ENCODE measurements around the gene FAM24B.
"Not testable (repeated sequence)": the region's sequence is repeated elsewhere in the genome, so short reads cannot be mapped to it uniquely, and the experiment has no call there.

Gene FAM24B, protein sequence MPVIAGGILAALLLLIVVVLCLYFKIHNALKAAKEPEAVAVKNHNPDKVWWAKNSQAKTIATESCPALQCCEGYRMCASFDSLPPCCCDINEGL

DNA sequence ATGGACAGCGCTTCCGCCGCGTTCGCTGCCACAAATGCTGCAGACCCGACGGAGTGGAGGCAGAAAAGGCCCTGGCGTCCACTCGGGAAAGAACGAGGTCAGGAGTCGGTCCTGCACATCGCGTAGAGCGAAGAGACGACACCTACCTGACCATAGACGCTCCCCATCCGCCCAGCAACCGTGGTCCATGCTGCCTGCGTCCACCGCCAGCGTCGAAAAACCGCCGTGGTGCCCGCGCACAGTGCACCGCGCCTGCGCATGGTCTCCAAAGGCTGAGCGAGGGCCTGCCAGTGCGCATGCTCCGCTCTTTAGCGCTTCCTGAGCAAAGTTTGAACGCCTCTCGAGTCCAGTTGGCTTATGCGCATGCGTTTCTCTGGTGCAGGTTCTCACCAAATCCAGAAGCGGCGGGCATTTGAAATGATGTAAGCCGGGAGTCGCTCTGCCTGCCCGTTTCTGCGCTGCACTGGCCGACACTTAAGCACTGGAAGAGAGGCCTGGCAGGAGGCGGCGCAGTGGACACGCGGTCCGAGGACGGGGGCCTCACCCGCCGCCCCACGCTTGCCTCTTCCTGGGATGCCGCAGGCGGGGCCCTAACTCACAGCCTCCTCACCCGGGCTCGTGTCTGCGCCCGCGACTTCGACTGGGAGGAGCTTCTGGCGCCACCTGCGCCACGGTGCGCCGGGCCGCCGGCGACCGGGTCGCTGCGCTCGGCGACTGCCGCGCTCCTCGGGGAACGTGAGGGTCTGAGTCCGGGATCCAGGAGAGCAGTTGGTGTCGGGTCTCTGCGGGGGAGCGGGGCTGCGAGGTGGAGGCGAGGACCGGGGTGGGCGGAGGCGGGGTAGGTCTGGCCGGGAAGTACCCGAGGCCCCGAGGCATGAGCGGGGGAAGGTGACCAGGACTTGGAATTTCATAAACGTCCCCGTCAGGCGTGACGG, at the start of gene FAM24B:
FAM24B (minus strand) TSS at position 243 of the 935 bp plus-strand sequence. CDS start 29,066 bp downstream, outside the sequence.
- Histone ChIP-seq H2AFZ (ENCODE audit: low read depth, low read length) (no peak within 1 kb of the TSS), H3K4me3 (ENCODE audit: low read length) (no peak within 1 kb of the TSS), H3K4me1 (ENCODE audit: insufficient read depth, low read length) (peaks cover 17% of the 10 kb centered on the region), H3K27me3 (ENCODE audit: insufficient read depth, low read length) (peaks cover 6% of the 10 kb centered on the region), H3K36me3 (ENCODE audit: insufficient read depth, low read length) (no peaks in the 10 kb centered on the region), H3K9me3 (ENCODE audit: low read length) (no peaks in the 10 kb centered on the region)

DNA sequence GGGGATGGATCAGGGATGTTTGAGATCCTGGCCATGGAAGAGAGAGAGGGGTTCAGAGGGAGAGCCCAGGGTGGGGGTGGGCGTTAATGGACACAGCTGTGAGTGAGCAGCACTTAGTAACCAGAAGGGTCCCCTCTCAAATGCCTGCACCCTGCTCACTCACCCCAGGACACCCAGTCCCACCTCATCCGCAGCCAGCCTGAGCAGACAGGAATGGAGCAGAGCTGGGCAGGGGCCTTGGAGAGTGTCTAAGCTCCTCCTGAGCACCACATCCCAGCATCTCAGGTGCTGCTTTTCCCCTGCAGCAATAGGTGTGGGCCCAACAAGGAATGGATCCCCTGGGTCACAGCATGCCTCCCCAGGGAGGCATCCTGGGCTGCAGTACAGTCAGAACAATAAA, 36.3 kb upstream of the FAM24B start:
- no peaks in the 10 kb centered on the region for H3K36me3 ChIP-seq (ENCODE audit: insufficient read depth, low read length)
- no peak overlapping the region for H2AFZ ChIP-seq (ENCODE audit: low read depth, low read length)
- H3K4me1 ChIP-seq (ENCODE audit: insufficient read depth, low read length): no peaks in the 10 kb centered on the region
- H3K9me3 ChIP-seq (ENCODE audit: low read length): no peaks in the 10 kb centered on the region
- no peaks in the 10 kb centered on the region for H3K27me3 ChIP-seq (ENCODE audit: insufficient read depth, low read length)
- H3K4me3 ChIP-seq (ENCODE audit: low read length): no peak overlapping the region

DNA sequence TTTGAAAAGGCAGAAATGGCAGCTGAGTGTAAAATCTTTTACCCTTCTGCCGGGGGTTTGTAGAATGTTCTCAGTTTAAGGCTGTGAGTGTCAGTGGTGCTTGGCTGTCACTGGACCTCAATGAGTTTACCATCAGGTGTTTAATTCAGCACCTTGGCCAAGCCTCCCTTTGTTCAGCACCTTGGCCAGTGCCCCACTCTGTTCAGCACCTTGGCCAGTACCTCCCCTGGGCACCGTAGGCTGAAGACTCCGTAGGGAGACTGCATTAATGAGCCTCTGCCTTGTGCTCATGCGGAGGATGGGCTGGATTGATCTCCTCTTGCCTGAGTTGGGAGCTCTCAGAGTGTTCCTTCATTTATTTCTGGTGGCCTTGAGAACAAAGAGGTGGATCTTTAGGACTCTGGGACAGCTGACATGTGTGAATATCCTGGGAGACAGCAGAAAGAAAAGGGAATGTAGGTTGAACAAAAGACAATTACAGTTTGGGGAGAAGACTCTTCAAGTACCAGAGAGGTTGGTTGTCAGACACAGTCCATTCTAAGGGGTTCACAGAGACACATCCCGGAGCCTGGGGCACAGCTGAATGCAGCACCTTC, 32.6 kb upstream of the FAM24B start:
- Histone ChIP-seq H3K36me3 (ENCODE audit: insufficient read depth, low read length) (no peaks in the 10 kb centered on the region), H3K4me3 (ENCODE audit: low read length) (no peak overlapping the region), H3K4me1 (ENCODE audit: insufficient read depth, low read length) (no peaks in the 10 kb centered on the region), H2AFZ (ENCODE audit: low read depth, low read length) (no peak overlapping the region), H3K27me3 (ENCODE audit: insufficient read depth, low read length) (peaks cover 5% of the 10 kb centered on the region), H3K9me3 (ENCODE audit: low read length) (no peaks in the 10 kb centered on the region)

DNA sequence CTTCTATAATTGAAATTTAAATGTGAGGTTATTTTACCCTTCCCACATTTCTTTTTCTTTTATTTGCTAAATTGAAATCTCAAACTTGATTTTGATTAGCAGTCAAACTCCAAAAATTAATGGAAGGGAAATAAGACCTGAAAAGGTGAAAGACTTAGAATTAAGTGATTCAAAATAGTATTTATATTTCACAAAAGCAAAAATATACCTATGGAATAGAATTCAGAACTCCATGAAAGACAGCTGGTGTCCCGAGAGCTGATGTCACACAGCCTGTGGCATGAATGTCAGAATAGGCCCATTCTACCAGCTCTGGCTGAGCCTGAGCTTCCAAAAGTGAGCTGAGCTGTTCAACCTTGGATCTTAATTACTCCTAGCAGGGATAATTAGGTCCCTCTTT, 30.9 kb upstream of the FAM24B start, which contains the start of gene FAM24A:
FAM24A (plus strand) TSS at position 301 of the 400 bp plus-strand sequence. CDS start 1,025 bp downstream, outside the sequence.
- H3K9me3 ChIP-seq (ENCODE audit: low read length): no peaks in the 10 kb centered on the region
- H3K4me3 ChIP-seq (ENCODE audit: low read length): no peak within 1 kb of the TSS
- H3K36me3 ChIP-seq (ENCODE audit: insufficient read depth, low read length): no peaks in the 10 kb centered on the region
- no peak within 1 kb of the TSS for H2AFZ ChIP-seq (ENCODE audit: low read depth, low read length)
- peaks cover 5% of the 10 kb centered on the region for H3K27me3 ChIP-seq (ENCODE audit: insufficient read depth, low read length)
- no peaks in the 10 kb centered on the region for H3K4me1 ChIP-seq (ENCODE audit: insufficient read depth, low read length)

DNA sequence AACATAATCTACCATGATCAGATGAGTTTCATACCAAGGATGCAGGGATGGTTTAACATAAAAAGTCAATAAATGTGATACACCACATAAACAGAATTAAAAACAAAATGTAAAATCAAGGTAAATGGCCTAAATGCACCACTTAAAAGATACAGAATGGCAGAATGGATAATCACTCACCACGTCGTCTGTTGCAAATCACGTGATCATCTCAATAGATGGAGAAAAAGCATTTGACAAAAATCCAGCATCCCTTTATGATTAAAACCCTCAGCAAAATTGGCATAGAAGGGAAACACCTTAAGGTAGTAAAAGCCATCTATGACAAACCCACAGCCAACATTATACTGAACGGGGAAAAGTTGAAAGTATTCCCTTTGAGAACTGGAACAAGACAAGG, 24.5 kb upstream of the FAM24B start:
- H3K4me3 ChIP-seq (ENCODE audit: low read length); H3K9me3 ChIP-seq (ENCODE audit: low read length): not testable (repeated sequence)

DNA sequence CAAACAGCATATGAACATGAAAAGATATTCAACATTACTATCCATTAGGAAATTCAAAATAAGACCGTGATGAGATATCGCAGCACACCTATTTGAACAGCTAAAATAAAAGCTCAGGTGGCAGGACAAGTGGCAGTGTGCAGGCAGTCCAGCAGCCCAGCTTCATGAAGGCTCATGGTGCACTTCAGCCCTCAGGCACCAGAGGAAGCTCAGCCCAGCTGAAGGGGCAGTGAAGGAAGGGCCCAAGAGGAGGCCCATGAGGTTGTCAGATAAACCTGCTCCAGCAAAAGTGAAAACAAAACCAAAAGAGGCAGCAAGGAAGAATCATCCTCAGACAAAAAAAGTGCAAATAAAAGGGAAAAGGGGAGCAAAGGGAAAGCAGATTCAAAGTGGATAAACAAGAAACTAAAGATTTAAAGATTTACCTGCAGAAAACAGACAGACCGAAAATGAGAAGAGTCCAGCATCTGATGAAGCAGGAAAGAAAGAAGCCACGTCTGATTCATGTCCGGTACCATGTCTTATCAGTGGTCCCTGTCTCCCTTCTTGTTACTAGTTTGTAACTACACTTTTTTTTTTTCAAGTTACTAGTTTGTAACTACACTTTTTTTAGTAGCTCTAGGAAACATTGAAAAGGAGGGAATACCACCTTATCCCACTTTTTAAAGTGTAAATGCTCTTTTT, 15.0 kb upstream of the FAM24B start:
- Histone ChIP-seq H3K27me3 (ENCODE audit: insufficient read depth, low read length) (peaks cover 4% of the 10 kb centered on the region), H3K4me3 (ENCODE audit: low read length) (no peak overlapping the region), H2AFZ (ENCODE audit: low read depth, low read length) (no peak overlapping the region), H3K36me3 (ENCODE audit: insufficient read depth, low read length) (no peaks in the 10 kb centered on the region), H3K9me3 (ENCODE audit: low read length) (no peaks in the 10 kb centered on the region), H3K4me1 (ENCODE audit: insufficient read depth, low read length) (no peaks in the 10 kb centered on the region)

More for the DNA sequence above, 24.5 kb upstream of the FAM24B start:
- H2AFZ ChIP-seq (ENCODE audit: low read depth, low read length); H3K4me1 ChIP-seq (ENCODE audit: insufficient read depth, low read length); H3K27me3 ChIP-seq (ENCODE audit: insufficient read depth, low read length); H3K36me3 ChIP-seq (ENCODE audit: insufficient read depth, low read length): not testable (repeated sequence)

DNA sequence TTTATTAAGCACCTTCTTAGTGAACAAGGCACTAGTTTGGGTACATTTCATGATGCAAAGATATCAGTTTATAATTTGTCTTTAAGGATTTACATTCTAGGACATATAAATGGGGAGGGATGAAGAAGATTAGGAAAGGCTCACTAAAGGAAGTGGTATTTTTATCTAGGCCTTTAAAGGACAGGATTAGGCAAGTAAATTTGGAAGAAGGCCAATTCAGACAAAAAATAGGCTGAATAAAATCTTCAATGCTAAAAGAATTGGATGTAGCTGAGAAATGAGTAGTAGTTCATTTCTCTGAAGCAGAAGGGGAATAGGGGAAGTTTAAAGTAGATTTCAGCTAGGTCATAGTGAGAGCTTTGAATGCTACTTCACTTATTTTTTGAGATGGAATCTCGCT, 4.8 kb upstream of the FAM24B start:
- Histone ChIP-seq H3K4me1 (ENCODE audit: insufficient read depth, low read length) (no peaks in the 10 kb centered on the region), H3K27me3 (ENCODE audit: insufficient read depth, low read length) (peaks cover 15% of the 10 kb centered on the region), H3K9me3 (ENCODE audit: low read length) (no peaks in the 10 kb centered on the region), H3K36me3 (ENCODE audit: insufficient read depth, low read length) (no peaks in the 10 kb centered on the region), H2AFZ (ENCODE audit: low read depth, low read length) (no peak overlapping the region), H3K4me3 (ENCODE audit: low read length) (no peak overlapping the region)

DNA sequence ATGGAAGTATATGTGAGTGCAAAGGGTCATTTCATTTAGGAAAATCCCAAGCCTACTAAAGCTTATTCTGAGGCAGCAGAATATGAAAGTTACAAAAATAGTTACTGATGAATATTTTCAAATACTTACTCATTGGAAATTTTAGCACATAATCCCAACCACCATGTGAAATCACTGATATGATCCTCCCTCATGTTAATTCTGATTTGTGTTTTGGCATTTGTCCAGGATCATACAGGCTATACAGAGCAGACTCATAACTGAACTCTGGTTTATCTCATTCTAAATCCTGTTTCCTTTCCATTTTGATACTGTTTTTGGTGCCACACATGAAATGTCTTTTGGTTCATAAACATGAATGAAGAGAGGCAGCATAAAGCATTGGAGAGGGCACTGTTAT, 3.4 kb upstream of the FAM24B start:
- H3K4me1 ChIP-seq (ENCODE audit: insufficient read depth, low read length): no peaks in the 10 kb centered on the region
- H3K4me3 ChIP-seq (ENCODE audit: low read length): no peak overlapping the region
- H3K9me3 ChIP-seq (ENCODE audit: low read length): no peaks in the 10 kb centered on the region
- no peaks in the 10 kb centered on the region for H3K36me3 ChIP-seq (ENCODE audit: insufficient read depth, low read length)
- no peak overlapping the region for H2AFZ ChIP-seq (ENCODE audit: low read depth, low read length)
- H3K27me3 ChIP-seq (ENCODE audit: insufficient read depth, low read length): peaks cover 15% of the 10 kb centered on the region

DNA sequence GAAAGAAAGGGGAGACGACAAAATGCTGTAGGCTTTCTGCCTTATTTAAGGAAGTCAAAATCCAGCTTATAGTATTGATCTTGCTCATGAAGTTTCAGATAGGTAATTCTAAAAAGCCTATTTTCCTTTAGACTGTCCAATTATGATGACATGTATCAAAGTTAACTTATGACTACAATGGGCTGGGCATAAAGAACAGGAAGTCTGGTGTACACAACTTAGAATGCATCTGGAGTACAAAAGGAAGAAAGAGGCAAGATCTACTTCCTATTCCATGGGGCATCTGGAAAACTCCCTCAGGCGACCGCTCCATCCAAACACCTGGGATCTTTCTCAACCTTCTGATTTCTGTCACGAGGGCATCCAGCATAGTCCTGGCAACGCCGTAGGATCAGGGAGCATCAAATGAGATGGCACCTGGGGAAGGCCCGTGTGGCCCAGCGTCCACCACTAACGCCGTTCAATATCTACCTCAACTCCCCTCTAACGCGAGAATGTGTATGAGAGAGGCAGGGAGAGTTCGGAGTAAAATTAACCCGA, 512 bp downstream of the FAM24B start:
- peaks cover 4% of the 10 kb centered on the region for H3K27me3 ChIP-seq (ENCODE audit: insufficient read depth, low read length)
- H3K36me3 ChIP-seq (ENCODE audit: insufficient read depth, low read length): no peaks in the 10 kb centered on the region
- no peak overlapping the region for H2AFZ ChIP-seq (ENCODE audit: low read depth, low read length)
- H3K4me3 ChIP-seq (ENCODE audit: low read length): no peak overlapping the region
- no peaks in the 10 kb centered on the region for H3K9me3 ChIP-seq (ENCODE audit: low read length)
- peaks cover 17% of the 10 kb centered on the region for H3K4me1 ChIP-seq (ENCODE audit: insufficient read depth, low read length)

DNA sequence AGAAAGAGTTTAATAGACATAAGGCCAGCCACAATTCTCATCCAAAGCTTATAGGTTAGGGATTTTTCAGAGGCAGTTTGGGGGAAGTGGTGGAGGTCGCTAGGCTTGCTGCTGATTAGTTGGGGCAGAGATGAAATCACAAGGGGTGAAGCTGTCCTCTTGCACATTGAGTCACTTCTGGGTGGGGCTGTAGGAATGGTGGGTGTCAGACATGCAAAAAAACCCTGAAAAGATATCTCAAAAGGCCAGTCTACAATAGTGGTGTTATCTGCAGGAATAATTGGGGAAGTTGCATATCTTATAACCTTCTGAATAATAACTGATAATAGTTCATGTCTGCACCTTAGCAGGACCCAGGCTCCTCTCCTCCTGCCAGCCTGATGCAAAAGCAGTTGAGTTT, 2.1 kb downstream of the FAM24B start:
- Histone ChIP-seq H3K27me3 (ENCODE audit: insufficient read depth, low read length) (no peaks in the 10 kb centered on the region), H3K36me3 (ENCODE audit: insufficient read depth, low read length) (no peaks in the 10 kb centered on the region), H2AFZ (ENCODE audit: low read depth, low read length) (no peak overlapping the region), H3K9me3 (ENCODE audit: low read length) (no peaks in the 10 kb centered on the region), H3K4me3 (ENCODE audit: low read length) (no peak overlapping the region), H3K4me1 (ENCODE audit: insufficient read depth, low read length) (peaks cover 17% of the 10 kb centered on the region)

DNA sequence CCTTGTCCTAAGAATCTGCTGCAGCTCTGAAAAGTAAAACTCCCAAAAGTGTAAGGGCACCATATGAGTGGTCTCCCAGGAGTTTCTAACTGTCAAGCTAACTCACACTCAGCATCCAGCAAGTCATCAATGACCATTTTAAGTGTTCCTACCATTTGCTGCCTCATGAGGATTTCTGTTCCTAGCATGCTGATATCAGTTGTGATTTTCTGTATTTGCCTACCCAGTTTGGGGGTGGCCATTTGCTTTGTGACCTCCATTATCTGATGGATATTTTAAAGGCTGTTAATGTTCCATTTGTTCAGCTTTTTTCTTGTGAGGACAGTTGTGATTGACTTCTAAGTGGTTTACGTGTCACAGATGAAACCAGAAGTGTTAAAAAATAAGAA, 2.9 kb downstream of the FAM24B start:
- no peaks in the 10 kb centered on the region for H3K36me3 ChIP-seq (ENCODE audit: insufficient read depth, low read length)
- no peak overlapping the region for H2AFZ ChIP-seq (ENCODE audit: low read depth, low read length)
- no peaks in the 10 kb centered on the region for H3K9me3 ChIP-seq (ENCODE audit: low read length)
- H3K4me1 ChIP-seq (ENCODE audit: insufficient read depth, low read length): peaks cover 17% of the 10 kb centered on the region
- H3K27me3 ChIP-seq (ENCODE audit: insufficient read depth, low read length): no peaks in the 10 kb centered on the region
- no peak overlapping the region for H3K4me3 ChIP-seq (ENCODE audit: low read length)

DNA sequence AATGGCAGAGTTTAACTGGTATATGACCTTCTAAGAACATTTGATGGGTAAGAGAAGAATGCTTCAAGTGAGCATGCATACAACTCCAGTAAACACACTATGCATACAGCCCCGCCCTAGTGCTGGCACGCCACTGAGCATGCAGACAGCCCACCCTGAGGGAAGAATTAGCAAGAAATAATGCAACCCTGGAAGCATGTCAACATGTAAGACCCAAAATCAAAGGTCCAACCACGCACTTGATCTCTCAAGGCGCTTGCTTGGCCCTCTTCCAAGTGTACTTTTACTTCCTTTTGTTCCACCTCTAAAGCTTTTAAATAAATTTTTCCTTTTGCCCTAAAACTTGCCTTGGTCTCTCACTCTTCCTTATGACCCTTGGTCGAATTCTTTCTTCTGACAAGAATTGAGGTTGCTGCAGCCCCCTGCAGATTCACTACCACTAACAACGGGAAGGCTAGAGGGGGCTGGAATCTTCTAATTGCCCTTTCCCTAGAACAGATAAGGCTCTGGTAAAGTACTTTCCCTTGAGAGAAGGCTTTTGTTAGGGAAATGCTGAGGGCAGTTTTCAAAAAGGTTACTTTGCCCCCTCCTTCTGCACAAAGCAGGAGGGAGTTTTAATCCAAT, 3.4 kb downstream of the FAM24B start:
- Histone ChIP-seq H2AFZ (ENCODE audit: low read depth, low read length) (no peak overlapping the region), H3K4me3 (ENCODE audit: low read length) (no peak overlapping the region), H3K36me3 (ENCODE audit: insufficient read depth, low read length) (no peaks in the 10 kb centered on the region), H3K27me3 (ENCODE audit: insufficient read depth, low read length) (no peaks in the 10 kb centered on the region), H3K9me3 (ENCODE audit: low read length) (no peaks in the 10 kb centered on the region), H3K4me1 (ENCODE audit: insufficient read depth, low read length) (peaks cover 17% of the 10 kb centered on the region)

All from neuron (in vitro differentiated cells).